Heart left ventricle (tissue), 13 donors: ENCODE measurements around the gene ASIC4.

Source experiments
- POLR2A ChIP-seq, 2 donors: fragments of 450-650 bp; IDR thresholded peaks; one replicate each; pipeline ENCODE4 v1.6.1; 2017; ENCODE audit warnings: antibody characterized with exemption in 2 of 2, mild to moderate bottlenecking in 2 of 2, moderate library complexity in 2 of 2
- TF ChIP-seq, protein P1 (sequence below), 12 donors: fragments of 200-600 bp; sonication (generic) in 4 of 12; IDR thresholded peaks; one replicate each; pipeline versions ENCODE4 v1.5.0 to v1.8.0; 2018 to 2022; ENCODE audit warnings: antibody characterized with exemption in 12 of 12, mild to moderate bottlenecking in 5 of 12
- donor health status: ischemic (EF 13 %, LVEDD 7.1; RV severe dilation, severe dysfunction).
- donor health status: DM: no; HTN: yes; CAD: no.
- donor health status: DM: no; HTN: no; CAD: no.
- donor health status: ischemic (EF 25% LVEDD 6.9; RV normal size, moderate dysfunction).
- donor health status: ischemic (EF 25% LVEDD 5.7; RV mildly dilated, moderate dysfunction).
- donor health status: ischemic (EF 35%, LVEDD 5.7; RV mildly dilated, moderate dysfunction).
- donor health status: nonischemic (EF 11% LVEDD 7.7; RV severe dilation, severe dysfunction).
- donor health status: DM: yes; HTN: yes; CAD: no.
- donor health status: PGD.
- donor health status: ischemic (EF 29% LVEDD 5.4; RV normal size, mild dysfunction).
- donor health status: nonischemic (EF 23%, LVEDD 6.1; RV moderate dilation, normal function).

DNA sequence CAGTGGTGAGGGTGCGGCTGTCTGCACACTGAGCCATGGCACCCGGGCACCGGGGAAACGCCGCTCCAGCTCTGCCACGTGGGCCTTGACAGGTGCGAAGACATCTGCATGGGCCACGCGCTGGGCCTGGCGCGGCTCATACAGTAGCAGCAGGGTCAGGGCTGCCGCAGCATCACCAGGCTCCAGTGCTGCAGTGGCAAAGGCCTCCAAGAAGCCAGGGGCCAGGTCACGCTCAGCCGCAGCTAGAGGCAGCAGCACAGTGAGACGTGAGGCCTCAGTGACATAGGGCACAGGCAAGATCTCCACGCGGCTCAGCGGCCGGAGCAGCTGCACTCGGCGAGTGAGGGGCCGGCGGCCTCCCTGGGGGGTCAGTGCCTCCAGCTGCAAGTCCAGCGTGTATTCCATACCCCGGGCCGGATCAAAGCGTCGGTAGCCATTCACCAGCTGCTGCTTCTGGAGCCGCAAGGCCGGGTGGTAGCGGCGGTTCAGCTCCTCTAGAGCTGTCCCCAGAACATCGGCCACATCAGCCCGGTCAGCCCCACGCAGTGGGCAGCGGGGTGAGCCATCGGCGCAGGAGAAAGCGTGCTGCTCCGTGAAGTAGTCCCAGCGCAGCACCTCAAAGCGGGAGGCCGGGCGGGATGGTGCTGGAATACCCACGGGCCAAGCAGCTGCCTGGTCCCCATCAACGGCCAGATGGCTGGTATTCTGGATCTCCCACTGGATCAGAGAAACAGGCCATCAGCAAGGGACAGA, 25.8 kb downstream of the ASIC4 start:
- TF ChIP-seq, protein P1, sequence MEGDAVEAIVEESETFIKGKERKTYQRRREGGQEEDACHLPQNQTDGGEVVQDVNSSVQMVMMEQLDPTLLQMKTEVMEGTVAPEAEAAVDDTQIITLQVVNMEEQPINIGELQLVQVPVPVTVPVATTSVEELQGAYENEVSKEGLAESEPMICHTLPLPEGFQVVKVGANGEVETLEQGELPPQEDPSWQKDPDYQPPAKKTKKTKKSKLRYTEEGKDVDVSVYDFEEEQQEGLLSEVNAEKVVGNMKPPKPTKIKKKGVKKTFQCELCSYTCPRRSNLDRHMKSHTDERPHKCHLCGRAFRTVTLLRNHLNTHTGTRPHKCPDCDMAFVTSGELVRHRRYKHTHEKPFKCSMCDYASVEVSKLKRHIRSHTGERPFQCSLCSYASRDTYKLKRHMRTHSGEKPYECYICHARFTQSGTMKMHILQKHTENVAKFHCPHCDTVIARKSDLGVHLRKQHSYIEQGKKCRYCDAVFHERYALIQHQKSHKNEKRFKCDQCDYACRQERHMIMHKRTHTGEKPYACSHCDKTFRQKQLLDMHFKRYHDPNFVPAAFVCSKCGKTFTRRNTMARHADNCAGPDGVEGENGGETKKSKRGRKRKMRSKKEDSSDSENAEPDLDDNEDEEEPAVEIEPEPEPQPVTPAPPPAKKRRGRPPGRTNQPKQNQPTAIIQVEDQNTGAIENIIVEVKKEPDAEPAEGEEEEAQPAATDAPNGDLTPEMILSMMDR (IDR thresholded peaks at IDR 0.05): no peak
- TF ChIP-seq POLR2A (IDR thresholded peaks at IDR 0.05): no peak
